Liver (tissue), 9 donors: ENCODE measurements around the gene ST14. TPM values are rescaled to one million over a fixed set of nuclear protein-coding genes. Genes with fewer than 3 reads are reported as not detected.

Experiments used
- DNase-seq: peaks from one replicate; pipeline ENCODE4 v3.0.0-alpha.2; 2017; ENCODE audit warnings: low spot score
- H3K27ac ChIP-seq, 2 donors: one replicate each; pipeline ENCODE4 v1.7.0; 2013; ENCODE audit warnings: inconsistent platforms in 2 of 2, low read length in 2 of 2, control low read depth in 1 of 2, low read depth in 1 of 2, mild to moderate bottlenecking in 1 of 2
- H3K27me3 ChIP-seq, 4 donors: one replicate each; pipeline versions ENCODE4 v1.6.1 to v1.7.0; 2013; ENCODE audit warnings: low read length in 3 of 4, inconsistent platforms in 1 of 4, mild to moderate bottlenecking in 1 of 4, moderate library complexity in 1 of 4; ENCODE audit not compliant: control insufficient read depth in 4 of 4, insufficient read depth in 4 of 4
- H3K36me3 ChIP-seq, 4 donors: one replicate each; pipeline versions ENCODE4 v1.6.1 to v1.7.0; 2013; ENCODE audit warnings: low read length in 3 of 4, mild to moderate bottlenecking in 3 of 4, low read depth in 1 of 4, moderate library complexity in 1 of 4; ENCODE audit not compliant: control insufficient read depth in 4 of 4, insufficient read depth in 3 of 4
- H3K4me1 ChIP-seq, 4 donors: one replicate each; pipeline versions ENCODE4 v1.6.1 to v1.7.0; 2013; ENCODE audit warnings: low read length in 3 of 4, mild to moderate bottlenecking in 3 of 4, moderate library complexity in 1 of 4; ENCODE audit not compliant: control insufficient read depth in 4 of 4, insufficient read depth in 4 of 4
- H3K4me3 ChIP-seq, 3 donors: one replicate each; pipeline versions ENCODE4 v1.6.1 to v1.7.0; 2013; ENCODE audit warnings: low read length in 3 of 3, control low read depth in 1 of 3, low read depth in 1 of 3, mild to moderate bottlenecking in 1 of 3
- H3K9ac ChIP-seq, 2 donors: one replicate each; pipeline ENCODE4 v1.7.0; 2013; ENCODE audit warnings: low read length in 2 of 2, mild to moderate bottlenecking in 2 of 2, moderate library complexity in 2 of 2, control low read depth in 1 of 2, low read depth in 1 of 2
- H3K9me3 ChIP-seq, 4 donors: one replicate each; pipeline versions ENCODE4 v1.6.1 to v1.7.0; 2013; ENCODE audit warnings: low read length in 3 of 4; ENCODE audit not compliant: control insufficient read depth in 4 of 4
- ATF3 ChIP-seq: IDR thresholded peaks from 2 replicates; pipeline ENCODE4 v1.6.1; 2016; ENCODE audit warnings: antibody characterized with exemption
- CTCF ChIP-seq: fragments of 150-350 bp; IDR thresholded peaks from 2 replicates; pipeline ENCODE4 v1.5.1; 2017; ENCODE audit warnings: improper control_type of control experiment, low read depth, low read length; ENCODE audit not compliant: missing input control
- EGR1 ChIP-seq, 2 donors: IDR thresholded peaks; 2 replicates each; pipeline ENCODE4 v1.6.1; 2016 to 2018; ENCODE audit warnings: antibody characterized with exemption in 2 of 2, low read depth in 2 of 2
- FOXA1 ChIP-seq: IDR thresholded peaks from 2 replicates; pipeline ENCODE4 v1.6.1; 2016; ENCODE audit warnings: antibody characterized with exemption
- FOXA2 ChIP-seq: IDR thresholded peaks from 2 replicates; pipeline ENCODE4 v1.6.1; 2016; ENCODE audit warnings: antibody characterized with exemption
- GABPA ChIP-seq, 2 donors: IDR thresholded peaks in 1 of 2; conservative IDR thresholded peaks in 1 of 2; 2 replicates each; pipeline ENCODE4 v1.6.1; 2016; ENCODE audit warnings: antibody characterized with exemption in 2 of 2, mild to moderate bottlenecking in 1 of 2, moderate library complexity in 1 of 2
- HNF4A ChIP-seq, 2 donors: conservative IDR thresholded peaks; 2 replicates each; pipeline ENCODE4 v1.6.1; 2016; ENCODE audit warnings: antibody characterized with exemption in 2 of 2, mild to moderate bottlenecking in 2 of 2
- HNF4G ChIP-seq: IDR thresholded peaks from 2 replicates; pipeline ENCODE4 v1.6.1; 2016; ENCODE audit warnings: antibody characterized with exemption
- JUND ChIP-seq, 2 donors: IDR thresholded peaks; 2 replicates each; pipeline ENCODE4 v1.6.1; 2016; ENCODE audit warnings: antibody characterized with exemption in 2 of 2
- MAX ChIP-seq: IDR thresholded peaks from 2 replicates; pipeline ENCODE4 v1.6.1; 2016; ENCODE audit warnings: antibody characterized with exemption
- NR2F2 ChIP-seq: IDR thresholded peaks from 2 replicates; pipeline ENCODE4 v1.6.1; 2016; ENCODE audit warnings: antibody characterized with exemption
- RAD21 ChIP-seq, 2 donors: IDR thresholded peaks; 2 replicates each; pipeline ENCODE4 v1.6.1; 2016; ENCODE audit warnings: antibody characterized with exemption in 2 of 2, mild to moderate bottlenecking in 2 of 2
- REST ChIP-seq: IDR thresholded peaks from 2 replicates; pipeline ENCODE4 v1.6.1; 2016; ENCODE audit warnings: antibody characterized with exemption, mild to moderate bottlenecking
- RXRA ChIP-seq, 2 donors: IDR thresholded peaks; 2 replicates each; pipeline ENCODE4 v1.6.1; 2017 to 2018; ENCODE audit warnings: antibody characterized with exemption in 2 of 2, mild to moderate bottlenecking in 1 of 2
- SP1 ChIP-seq: IDR thresholded peaks from 2 replicates; pipeline ENCODE4 v1.6.1; 2018; ENCODE audit warnings: antibody characterized with exemption, mild to moderate bottlenecking
- TAF1 ChIP-seq: conservative IDR thresholded peaks from 2 replicates; pipeline ENCODE4 v1.6.1; 2016; ENCODE audit warnings: antibody characterized with exemption, mild to moderate bottlenecking
- YY1 ChIP-seq: IDR thresholded peaks from 2 replicates; pipeline ENCODE4 v1.6.1; 2016; ENCODE audit warnings: antibody characterized with exemption, mild to moderate bottlenecking
- ZBTB33 ChIP-seq: IDR thresholded peaks from 2 replicates; pipeline ENCODE4 v1.6.1; 2016; ENCODE audit warnings: antibody characterized with exemption
- WGBS: extraction: QIAGEN DNeasy Blood & Tissue Kit; methylation state at CpG from one replicate; pipeline ENCODE4 v1.1.7; 2013; 5-methylcytosine and 5-hydroxymethylcytosine counted together
- polyA plus RNA-seq, 2 donors: library from polyadenylated mRNA; stranded (reverse) in 1 of 2; unstranded in 1 of 2; fragments of 200-250 nt in 1 of 2; fragments of >200 nt in 1 of 2; fragmentation: Nextera tagmentation in 1 of 2; extraction: Ambion mirVana in 1 of 2; gene quantifications; one replicate each; pipeline versions ENCODE4 v1.2.1 to v1.2.3, GENCODE V29; 2013 to 2015
- total RNA-seq, 2 donors: library from RNA; depleted of rRNA; stranded (reverse); fragments of >200 nt; gene quantifications; one replicate each; pipeline ENCODE4 v1.2.3, GENCODE V29; 2014
- donor health status: healthy.
- donor health status: healthy.
- donor health status: healthy.
- donor health status: healthy.
- donor health status: healthy.

ST14 gene
- total and polyA plus RNA-seq, 4 donors: 2.8 to 5.9 (median 4.5) TPM

- no peak overlapping the region for H3K27ac ChIP-seq
Measured at GRCh38 chr11:130191896-130192295, 32.3 kb downstream of the ST14 start.

More at GRCh38 chr11:130191896-130192295, 32.3 kb downstream of the ST14 start:
- H3K36me3 ChIP-seq: no peaks in the 10 kb centered on the region
- H3K27me3 ChIP-seq: no peaks in the 10 kb centered on the region
- no peaks in the 10 kb centered on the region for H3K9me3 ChIP-seq
- WGBS: 92% methylated on average over 14 of the region's 14 CpGs
- H3K9ac ChIP-seq: no peak overlapping the region
- H3K4me1 ChIP-seq: peaks cover 0 to 15% (median 7%) of the 10 kb centered on the region in 4 donors
- TF ChIP-seq MAX (no peak), ATF3 (no peak), FOXA1 (no peak), RXRA (IDR thresholded peaks at IDR 0.05) (no peak), GABPA (IDR thresholded peaks at IDR 0.05 in 1 of 2, conservative IDR thresholded peaks at IDR 0.05 in 1 of 2) (no peak), JUND (IDR thresholded peaks at IDR 0.05) (no peak), EGR1 (IDR thresholded peaks at IDR 0.05; ENCODE audit: low read depth in 2 of 2) (no peak), YY1 (no peak), NR2F2 (no peak), TAF1 (no peak), ZBTB33 (no peak), RAD21 (IDR thresholded peaks at IDR 0.05) (no peak), CTCF (no peak), SP1 (no peak), HNF4G (no peak), REST (no peak), FOXA2 (no peak), HNF4A (conservative IDR thresholded peaks at IDR 0.05) (no peak)
- DNase-seq: no peak
- no peak overlapping the region for H3K4me3 ChIP-seq
